GM21515 (cell line): ENCODE measurements around the gene HTRA3.

Experiments used
- ATAC-seq: cut with Tn5 transposase; IDR thresholded peaks from one replicate; pipeline ENCODE4 v1.9.1; 2021; ENCODE audit not compliant: unreplicated experiment

The HTRA3 gene

DNA sequence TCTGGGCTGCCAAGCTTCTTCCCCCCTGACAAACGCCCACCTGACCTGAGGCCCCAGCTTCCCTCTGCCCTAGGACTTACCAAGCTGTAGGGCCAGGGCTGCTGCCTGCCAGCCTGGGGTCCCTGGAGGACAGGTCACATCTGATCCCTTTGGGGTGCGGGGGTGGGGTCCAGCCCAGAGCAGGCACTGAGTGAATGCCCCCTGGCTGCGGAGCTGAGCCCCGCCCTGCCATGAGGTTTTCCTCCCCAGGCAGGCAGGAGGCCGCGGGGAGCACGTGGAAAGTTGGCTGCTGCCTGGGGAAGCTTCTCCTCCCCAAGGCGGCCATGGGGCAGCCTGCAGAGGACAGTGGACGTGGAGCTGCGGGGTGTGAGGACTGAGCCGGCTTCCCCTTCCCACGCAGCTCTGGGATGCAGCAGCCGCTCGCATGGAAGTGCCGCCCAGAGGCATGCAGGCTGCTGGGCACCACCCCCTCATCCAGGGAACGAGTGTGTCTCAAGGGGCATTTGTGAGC, 37.0 kb downstream of the HTRA3 start:
- ATAC-seq: no peak

DNA sequence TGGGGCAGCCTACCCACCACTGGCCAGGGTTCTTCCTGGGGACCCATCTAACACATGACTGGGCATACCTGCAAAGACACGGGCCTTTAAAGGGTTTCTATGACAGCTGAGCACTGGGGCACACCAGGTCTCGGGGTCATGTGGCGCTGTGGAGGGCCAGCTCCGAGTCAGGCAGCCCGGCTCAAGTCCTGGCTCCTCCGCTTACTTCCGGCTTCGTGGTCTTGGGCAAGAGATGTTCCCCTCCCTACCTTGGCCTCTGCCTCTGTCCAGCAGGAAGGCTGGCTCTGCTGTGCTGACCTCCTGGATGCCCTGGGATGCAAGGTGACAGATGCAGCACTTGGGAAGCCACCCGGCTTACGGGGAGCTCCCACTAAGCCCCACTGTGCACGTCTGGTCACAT, 37.6 kb downstream of the HTRA3 start:
- no peak for ATAC-seq

DNA sequence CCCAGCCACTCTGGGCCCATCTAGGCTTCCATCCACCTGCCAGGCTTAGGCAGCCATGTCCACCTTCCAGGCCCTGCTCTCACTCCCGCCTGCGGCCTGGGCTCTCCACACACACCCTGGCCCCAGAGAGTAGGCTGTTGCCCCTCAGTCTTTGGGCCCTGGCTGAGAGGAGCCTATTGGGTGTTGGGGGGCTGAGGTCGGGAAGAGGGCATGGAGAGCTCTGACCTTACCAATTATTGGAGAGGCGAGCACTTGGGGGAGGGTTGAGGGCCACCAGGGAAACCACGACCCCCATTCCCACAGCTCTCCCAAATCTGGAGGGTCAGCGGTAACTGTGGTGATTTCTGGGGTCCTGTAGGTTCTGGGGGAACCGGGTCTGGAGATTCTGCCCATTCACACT, 38.2 kb downstream of the HTRA3 start:
- ATAC-seq: no peak

DNA sequence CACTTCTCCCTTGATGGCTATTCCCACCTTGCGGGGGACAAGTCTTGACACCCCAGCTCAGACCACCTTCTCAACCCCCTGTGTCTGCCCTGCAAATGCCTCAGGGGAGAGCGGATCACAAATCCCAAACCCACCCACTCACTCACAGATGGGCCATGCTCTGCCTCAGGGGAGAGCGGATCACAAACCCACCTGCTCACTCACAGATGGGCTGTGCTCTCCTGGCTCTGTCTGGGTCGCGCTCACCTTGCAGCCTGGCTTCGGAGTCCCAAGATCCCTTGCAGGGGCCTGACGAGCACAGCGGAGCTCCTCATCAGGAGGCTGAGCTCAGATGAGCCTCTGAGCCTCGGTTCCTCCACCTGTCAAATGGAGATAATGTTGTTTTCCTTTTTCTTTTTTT, 38.6 kb downstream of the HTRA3 start:
- no peak for ATAC-seq

DNA sequence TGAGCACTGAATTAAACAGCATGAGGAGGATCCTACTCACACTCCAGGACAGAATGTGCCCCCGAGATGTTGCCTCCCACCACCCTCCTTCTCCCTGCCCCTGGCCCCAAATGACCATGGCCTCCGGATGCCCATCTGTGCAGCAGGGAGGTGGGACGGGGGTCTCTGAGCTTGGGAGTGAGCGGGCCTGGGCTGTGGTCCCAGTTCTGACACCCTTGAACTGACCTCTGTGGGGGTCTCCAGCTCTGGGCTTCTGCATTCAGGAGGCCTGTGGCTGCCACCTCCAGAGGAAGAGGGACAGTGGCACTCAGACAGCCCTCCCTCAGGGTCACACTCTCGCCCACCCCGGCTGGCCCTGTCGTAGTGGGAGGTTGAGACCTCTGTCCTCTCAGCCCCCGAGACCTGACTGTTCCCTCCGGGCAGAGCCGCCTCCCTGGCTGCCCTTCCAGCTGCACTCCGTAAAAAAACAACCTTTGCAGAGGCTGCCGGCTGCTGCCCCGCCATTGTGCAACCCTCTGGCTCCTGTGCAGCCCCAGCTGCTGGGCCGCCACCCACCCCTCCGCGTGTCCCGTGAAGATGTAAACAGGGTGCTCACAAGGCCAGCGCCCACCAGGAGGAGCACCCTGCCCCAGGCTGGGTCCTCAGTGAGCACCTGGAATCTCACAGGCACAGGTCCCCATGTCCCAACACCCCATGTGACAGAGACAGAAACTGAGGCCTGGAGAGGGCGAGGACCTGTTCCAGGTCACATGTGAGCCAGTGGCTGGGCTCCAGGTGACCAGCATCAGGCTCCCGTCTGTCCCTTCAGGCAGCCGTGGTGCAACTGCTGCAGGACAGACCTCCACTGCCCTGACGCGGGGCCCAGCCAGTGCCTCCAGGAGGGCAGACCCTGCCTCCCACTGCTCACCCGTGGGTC, 39.6 kb downstream of the HTRA3 start:
- no peak for ATAC-seq

DNA sequence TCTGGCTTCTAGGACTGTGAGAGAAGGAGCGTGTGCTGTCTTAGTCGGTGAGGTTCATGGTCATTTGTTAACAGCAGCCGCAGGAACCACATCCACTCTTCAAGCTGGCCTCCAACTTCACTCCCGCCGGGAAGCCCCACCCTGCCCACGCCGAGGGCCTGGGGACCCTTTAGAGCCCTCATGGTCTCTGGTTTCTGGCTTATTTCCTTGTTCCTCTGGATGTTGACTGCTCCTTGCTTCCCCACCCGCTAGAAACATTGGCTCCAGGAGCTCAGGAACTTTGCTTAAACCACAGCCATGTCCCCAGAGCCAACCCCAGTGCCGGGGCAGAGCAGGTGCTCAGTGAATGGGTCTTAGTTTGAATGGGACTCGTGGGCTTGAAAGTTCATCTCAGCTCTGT, 40.8 kb downstream of the HTRA3 start:
- ATAC-seq: no peak

DNA sequence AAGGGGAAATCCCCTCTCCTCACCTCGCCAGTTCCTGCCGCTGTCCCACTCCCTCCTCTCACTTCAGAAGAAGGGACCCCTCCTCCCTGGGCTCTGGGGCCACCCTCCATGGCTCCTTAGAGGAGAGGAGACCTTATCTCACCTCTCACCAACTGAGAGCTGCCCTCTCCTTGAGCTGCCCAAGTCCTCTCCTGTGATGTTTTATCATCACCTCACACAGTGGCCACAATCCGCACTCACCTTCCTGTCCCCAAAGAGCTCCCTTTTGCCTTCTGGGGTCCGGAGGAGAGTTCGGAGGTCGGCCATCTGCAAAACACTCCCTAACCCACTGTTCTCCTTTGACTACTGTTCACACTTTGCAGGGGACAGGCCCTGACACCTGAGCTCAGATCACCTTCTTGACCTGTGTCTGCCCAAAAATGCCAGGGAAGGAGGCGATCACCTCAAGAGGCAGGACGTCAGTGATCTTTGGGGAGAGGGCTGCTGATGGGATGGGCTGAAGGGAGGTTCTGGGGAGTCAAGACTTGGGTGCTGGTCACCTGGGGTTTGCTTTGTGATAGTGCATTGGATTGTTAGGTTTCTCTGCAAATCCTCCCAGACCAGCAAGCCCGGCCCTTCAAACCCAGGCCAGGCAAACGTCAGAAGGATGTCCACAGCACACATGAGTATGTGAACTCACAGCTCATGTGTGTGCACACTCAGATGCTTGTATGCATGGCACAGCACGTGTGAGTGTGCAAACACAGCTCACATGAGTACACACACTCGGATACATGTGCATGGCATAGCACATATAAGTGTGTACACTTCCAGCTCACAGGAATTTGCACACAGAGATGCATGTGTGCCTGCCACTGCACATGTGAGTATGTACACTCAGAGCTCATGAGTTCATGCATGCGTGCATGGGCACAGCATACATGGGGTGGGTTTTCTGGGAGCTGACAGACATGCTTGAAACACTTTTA, 41.8 kb downstream of the HTRA3 start:
- no peak for ATAC-seq

DNA sequence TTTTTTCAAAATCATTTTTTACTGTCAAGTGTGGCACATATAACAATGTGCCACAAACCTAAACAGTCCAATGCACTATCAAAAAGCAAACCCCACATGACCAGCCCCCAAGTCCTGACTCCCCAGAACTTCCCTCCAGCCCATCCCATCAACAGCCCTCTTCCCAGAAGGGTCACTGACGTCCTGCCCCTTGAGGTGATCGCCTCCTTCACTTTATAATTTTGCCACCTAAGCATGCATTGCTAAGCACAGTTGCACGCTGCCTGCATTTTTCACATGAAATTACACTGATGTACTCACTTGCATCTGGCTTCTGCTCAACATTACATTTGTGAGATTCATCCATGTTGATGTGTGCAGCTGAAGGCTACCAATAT, 42.5 kb downstream of the HTRA3 start:
- no peak for ATAC-seq

DNA sequence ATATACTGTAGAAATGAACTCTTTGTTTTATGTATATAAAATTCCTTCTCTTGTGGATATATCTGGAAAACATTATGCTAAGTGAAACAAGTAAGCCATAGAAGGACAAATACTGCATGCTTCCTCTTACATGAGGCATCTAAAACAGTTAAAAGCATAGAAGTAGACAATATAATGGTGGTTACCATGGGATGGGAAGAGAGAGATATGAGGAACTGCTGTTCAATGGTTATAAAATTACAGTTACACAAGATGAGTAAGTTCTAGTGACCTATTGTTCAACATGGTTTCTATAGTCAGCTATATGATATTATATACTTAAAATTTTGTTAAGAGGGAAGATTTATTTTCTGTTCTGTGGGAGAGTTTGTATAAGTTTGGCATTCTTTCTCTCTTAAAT, 43.4 kb downstream of the HTRA3 start:
- ATAC-seq: no peak

DNA sequence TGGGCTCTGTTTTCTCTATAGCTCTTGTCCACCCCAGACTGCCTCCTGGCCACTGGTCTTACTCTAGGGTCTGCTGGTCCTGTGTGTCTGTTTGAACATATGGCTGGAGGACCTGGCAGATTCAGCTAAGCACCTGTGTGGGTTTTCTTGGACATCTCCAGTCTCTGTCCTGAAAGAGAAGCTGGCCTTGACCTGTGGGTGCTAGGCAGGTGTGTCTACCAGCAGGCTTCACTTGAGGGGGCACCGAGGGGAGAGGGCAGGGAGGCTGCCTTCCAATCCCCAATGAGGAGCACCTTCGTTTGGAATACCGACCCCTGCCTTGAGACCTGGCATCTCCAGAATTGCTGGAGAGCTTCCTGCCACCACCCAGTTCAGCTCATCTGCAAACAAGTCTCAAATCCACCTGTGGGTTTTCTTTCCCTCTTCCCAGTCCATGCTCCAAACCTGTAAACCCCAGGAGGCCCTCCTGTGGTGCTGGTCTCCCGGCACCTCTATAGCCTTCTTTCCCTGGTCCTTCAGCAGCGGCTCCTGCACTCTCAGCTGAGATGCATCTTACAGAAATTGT, 45.2 kb downstream of the HTRA3 start:
- ATAC-seq: no peak

DNA sequence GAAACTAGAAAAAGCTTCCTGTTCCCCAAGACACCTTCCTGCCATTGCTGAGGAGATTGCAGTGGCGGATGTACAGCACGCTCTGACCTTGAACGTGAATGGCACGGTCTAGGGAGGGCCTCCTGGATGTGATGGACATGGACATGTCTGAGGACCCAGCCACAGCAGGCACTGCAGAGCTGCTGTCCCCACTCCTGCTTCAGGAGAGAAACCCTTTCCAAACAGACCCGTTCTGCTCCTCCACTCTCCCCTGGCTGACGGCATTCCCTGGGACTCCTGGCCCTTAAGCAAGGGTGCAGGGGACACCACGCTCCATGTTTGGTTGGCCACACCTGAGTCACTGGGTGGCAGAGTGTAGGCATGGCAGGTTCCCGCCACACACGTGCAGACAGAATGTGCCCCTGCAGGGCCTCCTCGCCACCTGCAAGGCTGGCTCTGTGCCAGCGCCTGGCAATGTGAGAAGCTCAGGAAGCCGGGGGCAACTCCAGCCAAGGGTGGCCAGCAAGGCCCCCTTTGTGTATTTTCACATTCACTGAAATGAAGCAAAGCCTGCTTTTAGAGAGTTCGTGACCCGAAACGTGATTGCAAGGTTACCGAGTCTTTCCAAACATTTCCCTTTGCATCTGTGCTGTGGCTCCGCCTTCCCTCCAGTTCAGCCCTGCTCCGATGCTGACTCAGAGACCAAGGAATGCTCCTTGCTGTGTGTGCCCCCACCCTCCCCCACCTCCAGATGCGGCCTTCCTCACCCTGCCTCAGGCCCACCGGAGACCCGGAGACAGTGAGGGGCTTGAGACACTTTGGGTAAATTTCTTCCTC, 46.1 kb downstream of the HTRA3 start:
- no peak for ATAC-seq

DNA sequence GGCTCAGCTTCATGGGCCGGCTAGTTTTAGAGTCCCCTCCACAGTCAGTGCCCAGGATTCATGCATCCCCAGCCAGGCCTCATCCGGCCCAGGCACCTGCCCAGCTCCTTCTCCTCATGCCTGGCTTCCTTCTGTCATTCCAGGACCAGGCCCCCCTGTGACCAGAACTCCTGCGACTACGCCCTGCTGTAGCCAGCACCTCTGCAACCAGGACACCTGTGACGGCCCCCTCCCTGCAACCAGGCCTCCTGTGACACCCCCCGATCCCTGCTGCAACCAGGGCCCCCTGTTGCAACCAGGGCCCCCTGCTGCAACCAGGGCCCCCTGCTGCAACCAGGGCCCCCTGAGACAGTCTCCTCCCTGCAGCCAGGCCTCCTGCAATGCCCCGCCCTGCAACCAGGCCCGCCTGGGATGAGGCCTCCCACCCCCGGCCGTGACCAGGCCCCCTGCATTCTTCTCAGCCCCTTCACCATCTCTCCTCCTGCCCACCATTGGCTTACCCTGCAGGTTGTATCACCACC, 46.8 kb downstream of the HTRA3 start:
- no peak for ATAC-seq

DNA sequence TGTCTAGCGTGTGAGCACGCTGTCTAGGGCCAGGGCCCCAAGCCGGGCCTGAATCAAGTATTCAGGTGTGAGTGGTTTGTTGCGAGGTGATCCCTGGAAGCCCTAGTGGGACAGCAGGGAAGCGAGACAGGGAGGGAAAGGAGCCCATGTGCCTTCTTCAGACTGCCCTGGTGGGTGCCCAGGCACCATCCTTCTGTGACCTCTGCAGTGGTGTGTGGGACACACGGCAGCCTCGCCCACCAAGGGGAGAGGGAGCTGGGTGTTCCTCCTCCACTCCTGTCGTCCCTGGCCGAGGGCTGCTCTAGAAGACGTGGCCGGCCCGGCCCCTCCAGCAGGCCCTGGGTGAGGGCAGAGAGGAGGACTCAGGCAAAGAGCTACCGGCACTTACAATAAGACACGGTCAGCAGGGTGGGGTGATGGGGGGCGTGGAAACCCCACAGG, 47.4 kb downstream of the HTRA3 start:
- ATAC-seq: no peak

DNA sequence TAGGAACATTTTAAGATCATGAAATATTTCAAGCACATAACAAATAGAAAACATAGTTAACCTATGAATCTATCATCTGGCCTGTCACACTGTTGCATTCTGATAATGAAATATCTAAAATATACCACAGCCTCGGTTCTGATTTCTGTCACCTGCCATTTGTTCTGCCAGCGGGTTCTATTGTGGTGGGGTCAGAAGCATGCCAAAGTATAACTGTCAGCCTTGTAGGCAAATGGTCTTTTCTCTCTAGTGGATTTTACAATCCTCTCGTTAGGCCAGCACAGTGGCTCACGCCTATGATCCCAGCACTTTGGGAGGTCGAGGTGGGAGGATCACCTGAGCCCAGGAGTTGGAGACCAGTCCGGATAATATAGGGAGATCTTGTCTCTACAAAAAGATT, 47.9 kb downstream of the HTRA3 start:
- no peak for ATAC-seq

DNA sequence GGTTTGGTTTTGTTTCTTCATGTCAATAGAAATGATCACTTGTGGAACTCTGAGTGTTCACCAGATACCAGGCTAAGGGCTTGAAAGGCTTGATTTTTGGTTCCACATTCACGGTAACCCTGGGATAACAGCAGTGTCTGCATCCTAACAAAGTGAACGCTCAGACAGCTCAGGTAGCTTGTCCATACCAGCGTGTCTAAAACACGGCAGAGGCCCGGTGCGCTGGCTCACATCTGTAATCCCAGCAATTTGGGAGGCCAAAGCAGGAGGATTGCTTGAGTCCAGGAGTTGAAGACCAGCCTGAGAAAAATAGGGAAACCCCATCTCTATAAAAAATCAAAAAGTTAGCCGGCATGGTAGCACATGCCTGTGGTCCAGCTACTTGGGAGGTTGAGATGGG, 49.0 kb downstream of the HTRA3 start:
- no peak for ATAC-seq

DNA sequence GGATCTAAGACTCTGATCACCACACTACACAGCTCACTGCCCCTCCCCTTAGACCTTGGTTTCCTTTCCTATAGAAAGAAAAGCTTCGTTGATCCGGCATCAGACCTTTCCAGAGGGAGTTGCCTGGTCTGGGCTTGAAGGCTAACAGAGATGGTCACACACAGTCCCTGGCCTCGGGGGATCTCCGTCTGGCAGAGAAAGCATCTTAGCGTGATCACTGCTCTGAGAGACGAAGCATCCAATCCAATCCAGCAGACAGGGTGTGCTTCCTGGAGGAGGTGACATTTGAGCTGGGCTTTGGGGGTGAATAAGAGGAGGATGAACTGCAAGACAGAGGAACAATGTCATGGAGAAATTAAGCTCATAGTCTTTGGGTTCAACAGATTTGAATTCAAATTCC, 49.5 kb downstream of the HTRA3 start:
- ATAC-seq: no peak

DNA sequence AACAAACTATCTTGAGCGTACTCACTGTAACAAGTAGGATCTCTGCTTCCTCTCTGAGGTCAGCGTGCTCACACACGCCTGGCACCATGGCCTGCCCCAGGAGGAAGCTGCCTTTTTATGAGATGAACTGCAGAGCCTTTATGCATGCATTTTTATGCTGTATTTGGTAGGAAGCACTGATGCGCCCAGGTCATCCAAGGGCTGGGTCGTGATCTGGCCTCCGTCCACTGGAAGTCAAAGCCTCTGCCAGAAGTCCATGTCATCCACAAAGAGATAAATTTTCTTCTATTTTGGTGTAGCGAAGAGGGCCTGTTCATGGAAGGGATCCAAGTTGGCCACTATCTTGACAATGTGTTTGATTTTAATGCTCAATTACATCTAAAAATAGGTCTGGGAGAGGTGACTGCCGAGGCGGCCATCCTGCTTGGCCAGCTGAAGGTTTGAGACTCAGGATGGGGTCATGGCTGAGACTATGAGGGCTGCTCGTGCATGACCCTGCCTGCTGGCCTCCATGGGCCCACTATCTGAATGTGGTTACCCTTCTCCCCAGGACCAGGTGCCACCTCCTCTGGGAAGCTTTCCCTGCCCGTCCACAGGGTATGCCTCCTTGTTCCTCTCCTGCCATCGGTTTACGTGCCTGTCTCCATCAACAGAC, 50.3 kb downstream of the HTRA3 start:
- no peak for ATAC-seq

DNA sequence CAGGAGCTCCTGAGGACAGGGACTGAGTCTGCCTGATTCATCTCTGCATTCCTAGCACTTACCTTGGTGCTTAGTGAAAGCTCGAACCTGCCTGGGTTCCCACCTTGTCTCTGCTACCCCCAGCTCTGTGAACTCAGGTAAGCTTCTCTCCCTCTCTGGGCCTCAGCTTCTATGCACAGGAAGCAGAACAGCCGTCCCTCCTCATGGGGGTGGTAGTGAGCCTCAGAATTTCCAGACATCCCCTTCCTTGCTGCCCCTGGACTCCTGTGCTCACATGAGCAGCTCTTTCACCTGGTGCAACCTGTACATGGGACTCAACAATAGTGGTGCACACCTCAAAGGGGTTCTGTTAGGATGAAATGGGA, 50.8 kb downstream of the HTRA3 start:
- ATAC-seq: no peak

DNA sequence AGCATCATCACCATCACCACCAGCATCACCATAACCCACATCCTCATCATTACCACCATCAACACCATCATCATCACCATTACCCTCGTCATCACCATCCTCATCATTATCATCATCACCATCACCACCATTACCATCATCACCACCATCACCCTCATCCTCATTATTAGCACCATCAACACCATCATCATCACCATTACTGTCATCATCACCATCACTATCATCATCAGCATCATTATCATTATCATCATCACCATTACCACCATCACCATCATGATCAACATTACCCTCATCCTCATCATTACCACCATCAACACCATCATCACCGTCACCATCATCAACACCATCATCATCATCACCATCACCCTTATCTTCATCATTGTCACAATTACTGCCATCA, 51.7 kb downstream of the HTRA3 start:
- ATAC-seq: no peak

DNA sequence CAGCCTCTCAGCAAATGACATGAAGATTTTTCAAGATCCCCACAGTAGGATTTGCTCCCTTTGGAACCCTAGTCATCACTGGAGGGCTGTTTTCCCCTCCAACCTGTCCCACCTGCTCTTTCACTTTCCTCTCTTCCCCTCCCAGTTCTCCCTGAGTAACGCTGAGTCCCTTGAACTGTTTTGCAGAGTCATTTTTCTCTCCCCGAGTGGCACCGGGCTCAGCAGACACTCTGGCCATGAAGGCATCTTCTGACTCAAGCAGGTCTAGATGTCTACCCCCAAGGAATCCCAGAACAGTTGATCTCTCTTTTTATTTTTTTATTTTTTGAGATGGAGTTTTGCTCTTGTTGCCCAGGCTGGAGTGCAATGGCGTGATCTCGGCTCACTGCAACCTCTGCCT, 52.2 kb downstream of the HTRA3 start:
- no peak for ATAC-seq
